Measurements from ENCODE around the gene MMP14.
"Not testable (repeated sequence)": the region's sequence is repeated elsewhere in the genome, so short reads cannot be mapped to it uniquely, and the experiment has no call there.

Gene MMP14

GRCh38 chr14:22842211-22843122 lies 6.1 kb downstream of the MMP14 start:
- no peak for DNase-seq (ENCODE audit: low spot score)

- DNase-seq (ENCODE audit: low spot score) = no peak
These were observed 6.9 kb downstream of the MMP14 start for GRCh38 chr14:22843123-22843925.

- DNase-seq (ENCODE audit: low spot score) = no peak
These were observed 8.1 kb downstream of the MMP14 start for GRCh38 chr14:22844221-22845102.

- no peak for DNase-seq (ENCODE audit: low spot score)
These were observed 8.7 kb downstream of the MMP14 start for GRCh38 chr14:22845103-22845394.

GRCh38 chr14:22845821-22846625 lies 9.6 kb downstream of the MMP14 start:
- DNase-seq (ENCODE audit: low spot score) = no peak

GRCh38 chr14:22846811-22847307 lies 10.5 kb downstream of the MMP14 start:
- DNase-seq (ENCODE audit: low spot score) = no peak

GRCh38 chr14:22847661-22848341 lies 11.4 kb downstream of the MMP14 start:
- DNase-seq (ENCODE audit: low spot score) = peak; percentile 54

- DNase-seq (ENCODE audit: low spot score) = no peak
These were observed 12.2 kb downstream of the MMP14 start for GRCh38 chr14:22848351-22849164.

GRCh38 chr14:22849212-22849819 lies 12.9 kb downstream of the MMP14 start:
- DNase-seq (ENCODE audit: low spot score) = no peak

GRCh38 chr14:22850944-22851764 lies 14.8 kb downstream of the MMP14 start:
- DNase-seq (ENCODE audit: low spot score) = no peak

- not testable (repeated sequence) for DNase-seq (ENCODE audit: low spot score)
These were observed 15.8 kb downstream of the MMP14 start for GRCh38 chr14:22852178-22852577.

GRCh38 chr14:22852599-22852939 lies 16.2 kb downstream of the MMP14 start:
- DNase-seq (ENCODE audit: low spot score) = no peak

- DNase-seq (ENCODE audit: low spot score) = peak; percentile 87
These were observed 16.8 kb downstream of the MMP14 start for GRCh38 chr14:22852940-22853767.

GRCh38 chr14:22854296-22854695 lies 17.9 kb downstream of the MMP14 start:
- DNase-seq (ENCODE audit: low spot score) = not testable (repeated sequence)

- DNase-seq (ENCODE audit: low spot score) = no peak
These were observed 18.8 kb downstream of the MMP14 start for GRCh38 chr14:22854963-22855724.

- DNase-seq (ENCODE audit: low spot score) = no peak
These were observed 20.0 kb downstream of the MMP14 start for GRCh38 chr14:22856428-22856827.

GRCh38 chr14:22860377-22860776 lies 24.0 kb downstream of the MMP14 start:
- not testable (repeated sequence) for DNase-seq (ENCODE audit: low spot score)

Measured in iPS-NIHi11 (cell line).